SHP77 (cell line): ENCODE data around the gene TRIM2.
A peak's percentile ranks its signal among the peaks of the same experiment; 100 is the strongest.

Experiments used
- DNase-seq, 2 experiments: peaks; one replicate each; lab custom pipeline; 2025; lab: John Stamatoyannopoulos, UW

TRIM2 gene

DNA sequence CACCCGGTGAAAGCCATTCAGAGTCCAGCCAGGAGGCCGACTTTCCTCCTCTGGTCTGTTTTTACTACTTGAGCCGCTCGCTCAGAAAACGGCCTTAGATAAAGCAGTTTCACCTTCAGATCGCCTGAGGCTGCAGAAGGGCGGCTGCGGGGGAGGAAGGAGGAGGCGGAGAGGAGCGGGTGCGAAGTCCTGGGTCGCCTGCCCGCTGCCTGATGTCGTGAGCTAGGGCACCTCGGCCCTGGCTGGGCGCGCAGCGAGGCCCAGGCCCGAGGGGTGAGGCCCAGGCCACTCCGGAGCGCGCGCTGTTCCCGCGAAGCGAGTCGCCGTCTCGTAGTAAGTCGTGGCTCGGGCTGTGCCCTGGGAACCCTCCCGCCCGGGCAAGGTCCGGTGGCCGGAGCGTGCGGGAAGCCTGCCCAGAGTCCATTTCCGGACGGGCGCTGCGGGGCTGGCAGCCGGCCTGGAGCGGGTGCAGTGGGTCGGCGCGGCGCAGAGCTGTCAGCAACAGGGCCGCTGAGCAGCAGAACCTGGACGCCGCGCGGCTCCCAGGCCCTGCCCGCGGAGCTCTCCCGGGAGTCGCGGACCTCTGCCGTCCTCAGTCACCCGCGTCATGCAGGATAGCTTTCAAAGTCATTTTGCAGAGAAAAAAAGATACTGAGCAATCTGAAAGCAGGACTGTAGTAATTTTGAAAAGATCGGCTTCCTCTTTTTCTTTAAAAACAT lies 18.6 kb downstream of the TRIM2 start:
- DNase-seq = no peak

DNA sequence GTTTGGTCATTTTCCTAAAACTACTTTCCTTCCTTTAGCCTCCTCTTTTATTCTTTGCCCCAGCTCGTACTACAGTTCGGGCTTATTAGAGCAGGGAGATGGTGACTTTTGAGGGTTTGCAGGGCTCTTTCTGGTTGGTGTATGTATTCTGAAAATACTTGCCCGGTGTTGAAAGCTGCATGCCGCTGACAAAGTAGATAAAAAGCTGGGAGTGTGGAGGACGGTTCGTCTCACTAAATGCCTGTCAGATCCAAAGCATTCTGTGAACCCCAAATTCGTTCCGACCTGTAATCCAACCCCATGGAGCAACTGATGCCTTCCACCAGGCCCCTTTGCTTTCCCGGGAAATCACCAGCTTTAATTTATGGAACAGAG lies 19.2 kb downstream of the TRIM2 start:
- DNase-seq = no peak

DNA sequence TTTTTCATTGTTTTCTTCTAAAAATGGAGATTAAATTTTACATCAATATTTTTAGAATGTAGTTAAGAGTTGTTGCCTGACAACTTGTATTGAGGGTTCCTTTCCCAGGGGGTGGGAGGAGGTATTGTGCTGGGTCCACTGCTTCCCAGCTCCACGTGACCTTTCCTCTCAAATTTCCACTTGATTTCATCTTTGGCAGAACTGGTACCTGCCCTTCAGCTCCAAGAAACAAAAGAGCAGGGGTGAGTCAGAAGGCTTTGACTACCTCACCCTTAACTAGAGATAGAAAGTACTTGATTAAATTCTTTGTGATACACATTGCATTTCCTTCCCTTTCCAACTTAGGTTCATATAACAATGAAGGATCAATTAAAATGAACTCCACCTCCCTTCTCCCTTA lies 19.7 kb downstream of the TRIM2 start:
- no peak for DNase-seq

GRCh38 chr4:153224474-153224873 lies 20.2 kb downstream of the TRIM2 start:
- no peak for DNase-seq

- no peak for DNase-seq
Measured at GRCh38 chr4:153227469-153228075, 23.3 kb downstream of the TRIM2 start.

- no peak for DNase-seq
Measured at GRCh38 chr4:153228512-153229140, 24.4 kb downstream of the TRIM2 start.

DNA sequence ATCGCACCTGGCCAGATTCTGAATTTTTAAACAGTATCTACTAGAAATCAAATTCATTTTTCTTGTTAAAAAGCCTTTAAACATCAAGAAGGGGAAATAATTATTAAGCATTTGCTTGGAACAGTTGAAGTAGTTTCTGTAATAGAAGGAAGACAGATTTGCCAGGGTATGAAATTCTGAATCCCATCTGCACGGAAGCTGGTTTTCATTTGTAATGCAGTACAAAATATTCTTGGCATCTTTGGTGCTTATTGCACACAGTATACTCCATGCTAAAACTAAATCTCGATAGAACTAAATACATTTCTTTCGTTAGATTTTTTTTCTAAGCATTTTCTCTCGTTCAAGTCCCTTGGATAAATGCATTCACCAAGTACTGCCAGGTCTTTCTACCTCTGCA lies 25.3 kb downstream of the TRIM2 start:
- DNase-seq = no peak

- no peak for DNase-seq
Measured at GRCh38 chr4:153232768-153233167, 28.5 kb downstream of the TRIM2 start.

GRCh38 chr4:153233761-153234371 lies 29.6 kb downstream of the TRIM2 start:
- DNase-seq = no peak

DNA sequence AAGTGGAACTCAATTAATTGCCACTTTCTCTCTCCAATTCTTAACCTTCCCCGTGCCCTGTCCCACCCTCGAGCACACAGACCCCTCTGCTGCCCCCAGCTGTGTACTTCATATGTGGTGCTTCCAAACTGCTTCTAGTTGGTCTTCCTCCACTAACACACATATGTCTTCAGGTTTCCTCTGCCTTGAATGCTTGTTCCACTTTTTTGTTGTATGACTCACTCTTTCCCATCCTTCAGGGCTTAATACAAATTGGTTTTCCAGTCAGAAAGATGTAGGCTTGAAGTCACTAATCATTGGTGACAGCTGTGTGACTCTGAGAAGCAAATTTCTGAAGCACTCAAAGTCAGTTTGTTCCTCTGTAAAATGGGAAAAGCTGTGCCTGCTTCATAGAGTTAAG lies 30.6 kb downstream of the TRIM2 start:
- no peak for DNase-seq

DNA sequence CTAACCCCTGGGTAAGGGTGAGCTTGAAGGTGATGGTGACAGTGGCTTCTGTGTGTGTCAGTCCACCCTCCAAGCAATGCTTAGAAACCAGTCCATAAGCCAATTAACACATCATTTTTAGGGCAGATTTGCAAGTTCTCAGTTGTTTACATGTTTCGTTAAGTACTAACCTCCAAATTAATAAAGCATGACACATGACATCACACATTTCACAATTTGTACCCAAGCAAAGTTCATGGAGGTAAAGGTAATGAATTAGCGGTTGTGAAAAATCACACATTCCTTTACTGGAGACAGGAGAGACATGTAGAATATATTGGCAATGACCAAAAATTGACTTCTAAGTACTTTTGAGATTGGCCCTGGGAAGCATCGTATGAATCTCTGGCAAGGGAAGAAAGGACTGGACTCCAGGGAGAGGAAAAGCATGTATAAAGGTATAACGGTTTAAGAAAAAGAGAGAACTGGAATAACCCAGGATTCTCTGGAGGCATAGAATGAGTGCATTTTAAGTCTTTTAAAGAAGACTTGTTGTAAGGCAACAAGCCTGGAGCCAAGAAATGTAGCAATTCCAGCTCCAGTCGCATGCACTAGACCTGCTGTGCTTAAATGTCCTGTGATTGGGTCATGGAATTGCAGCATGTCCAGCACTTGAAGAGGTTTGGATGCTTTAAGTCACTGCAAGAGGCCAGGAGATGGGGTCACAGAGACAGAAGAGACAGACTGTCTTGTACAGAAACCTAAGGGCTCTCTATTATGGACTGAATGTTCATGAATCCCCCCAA lies 34.1 kb downstream of the TRIM2 start:
- DNase-seq = no peak

DNA sequence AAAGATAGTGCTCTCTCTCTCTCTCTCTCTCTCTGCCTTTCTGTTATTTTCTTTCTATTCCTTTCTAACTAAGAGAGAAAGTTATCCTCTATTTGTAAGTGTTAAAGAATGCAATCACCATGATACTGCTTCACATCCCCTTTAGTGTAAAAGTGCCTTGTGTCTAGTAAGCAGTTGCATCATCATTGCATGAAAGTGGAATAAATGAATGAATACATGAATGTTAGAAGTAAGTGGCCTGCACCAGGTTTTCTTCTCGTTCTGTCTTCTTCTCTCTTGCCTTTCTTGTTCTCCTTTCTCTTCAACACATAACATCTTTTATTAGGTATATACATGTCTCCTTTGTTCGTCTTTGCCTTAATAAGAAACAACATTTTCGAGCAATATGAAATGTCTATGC lies 35.2 kb downstream of the TRIM2 start:
- DNase-seq = no peak

GRCh38 chr4:153241295-153241694 lies 37.1 kb downstream of the TRIM2 start:
- no peak for DNase-seq

DNA sequence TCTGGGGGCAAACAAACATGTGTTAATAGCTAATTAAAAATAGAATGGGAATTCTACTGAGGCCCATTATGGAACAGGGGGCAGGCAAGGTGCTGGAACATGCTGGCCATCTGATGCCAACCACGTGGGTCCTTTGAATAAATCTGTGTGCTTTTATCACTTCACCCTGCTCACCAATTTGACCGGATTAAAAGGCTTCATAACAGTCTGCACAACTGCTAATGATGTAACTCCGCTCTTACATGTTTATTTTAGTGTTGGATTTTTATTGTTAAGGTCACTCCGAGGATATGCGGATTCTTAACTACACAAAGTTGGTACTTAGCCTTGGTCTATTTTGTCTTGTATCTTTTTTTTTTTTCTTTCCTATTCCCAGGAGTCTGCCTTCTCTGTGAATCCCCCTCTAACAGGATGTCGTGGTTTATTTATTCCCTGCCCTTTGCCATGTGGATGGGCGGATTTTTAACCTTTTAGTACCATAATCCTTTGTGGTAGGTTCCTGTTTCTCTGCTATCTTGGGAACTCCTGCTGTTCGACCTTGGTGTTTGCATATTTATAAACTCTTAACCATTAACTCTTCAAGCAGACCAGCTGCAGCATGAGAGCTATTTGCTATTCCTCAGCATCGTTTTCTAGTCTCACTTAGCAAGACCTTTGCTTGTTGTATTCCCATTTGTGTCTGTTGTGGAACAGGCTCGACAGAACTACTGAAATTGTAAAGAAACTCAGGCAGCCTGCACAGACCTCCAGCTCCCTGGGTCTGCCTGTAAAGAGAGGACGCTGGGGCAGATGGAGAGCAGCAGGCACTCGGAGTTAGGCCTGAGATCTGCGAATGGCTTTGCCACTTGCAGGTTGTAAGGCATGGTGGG lies 38.0 kb downstream of the TRIM2 start:
- DNase-seq = no peak

- DNase-seq = no peak
Measured at GRCh38 chr4:153242839-153243324, 38.6 kb downstream of the TRIM2 start.

GRCh38 chr4:153243468-153243867 lies 39.2 kb downstream of the TRIM2 start:
- DNase-seq = no peak

- DNase-seq = no peak
Measured at GRCh38 chr4:153244969-153245368, 40.7 kb downstream of the TRIM2 start.

GRCh38 chr4:153245775-153246174 lies 41.5 kb downstream of the TRIM2 start:
- DNase-seq = no peak

DNA sequence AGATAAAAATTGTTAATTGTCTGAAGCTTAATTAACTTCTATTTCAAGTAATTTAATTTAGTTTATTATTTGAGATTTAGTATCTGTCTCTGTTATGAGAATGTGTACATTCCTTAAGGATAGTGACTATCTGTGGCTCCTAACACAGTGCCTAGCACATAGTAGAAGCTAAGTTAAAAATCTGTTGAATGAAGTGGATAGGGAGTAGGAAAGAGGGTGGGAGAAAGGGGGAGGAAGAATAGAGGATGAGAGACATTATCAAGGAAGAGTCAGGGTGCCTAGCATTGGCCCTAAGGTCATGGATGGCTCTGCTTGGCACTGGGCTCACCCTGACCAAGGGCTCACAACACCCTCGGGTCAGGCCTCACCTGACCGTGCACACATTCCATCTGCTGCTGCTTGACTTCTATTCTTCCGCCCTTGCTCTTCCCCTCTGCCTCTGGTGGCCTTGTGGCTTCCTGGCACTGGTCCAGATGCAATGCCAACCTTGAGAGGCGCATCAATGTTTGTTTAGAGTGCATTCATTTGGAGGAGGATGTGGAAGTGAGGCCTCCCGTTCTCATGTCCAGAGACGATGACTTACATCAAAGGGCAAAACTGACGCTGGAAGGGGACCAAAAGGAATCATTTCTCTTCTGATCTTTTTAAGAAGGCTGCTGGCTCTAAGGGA lies 42.3 kb downstream of the TRIM2 start:
- DNase-seq = peak in 1 of 2 experiments; percentile 31

- no peak for DNase-seq
Measured at GRCh38 chr4:153247116-153247490, 42.9 kb downstream of the TRIM2 start.
